Right renal cortex interstitium (tissue), 3 donors: ENCODE results near the gene SEZ6. TPM values are rescaled to one million over a fixed set of nuclear protein-coding genes. Genes with fewer than 3 reads are reported as not detected.

Experiments used
- DNase-seq, 3 donors: peaks; one replicate each; pipeline ENCODE4 v3.0.0-alpha.2; 2013; ENCODE audit warnings: low read depth in 3 of 3, low spot score in 2 of 3
- polyA plus RNA-seq, 3 donors: library from polyadenylated mRNA; unstranded; fragments of 120-200 nt; gene quantifications; one replicate each; pipeline ENCODE4 v1.2.1, GENCODE V29; 2013; ENCODE audit not compliant: insufficient read length in 3 of 3

The SEZ6 gene
- polyA plus RNA-seq, 3 donors = 0.11 TPM

- no peak for DNase-seq
Measured at GRCh38 chr17:29036584-29036983, 30.8 kb upstream of the SEZ6 start.

DNA sequence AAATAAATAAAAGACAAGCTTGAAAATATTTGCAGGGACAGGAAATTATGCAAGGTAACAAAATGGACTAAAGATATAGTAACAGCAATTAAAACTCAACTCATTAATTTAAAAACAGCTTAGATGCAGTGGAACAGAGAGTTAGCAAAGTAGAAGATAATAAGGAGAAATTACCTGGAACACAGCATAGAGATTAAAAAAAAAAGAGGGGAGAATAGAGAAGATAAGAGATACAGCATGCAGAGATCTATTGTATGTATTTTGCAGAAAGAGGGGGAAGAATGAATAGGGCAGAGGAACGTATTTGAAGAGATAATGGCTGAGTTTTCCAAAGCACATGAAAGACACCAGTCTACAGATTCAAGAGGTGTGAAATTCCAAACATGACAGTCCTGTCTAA lies 28.7 kb upstream of the SEZ6 start:
- no peak for DNase-seq

- DNase-seq = no peak
Measured at GRCh38 chr17:29032857-29033197, 27.0 kb upstream of the SEZ6 start.

DNA sequence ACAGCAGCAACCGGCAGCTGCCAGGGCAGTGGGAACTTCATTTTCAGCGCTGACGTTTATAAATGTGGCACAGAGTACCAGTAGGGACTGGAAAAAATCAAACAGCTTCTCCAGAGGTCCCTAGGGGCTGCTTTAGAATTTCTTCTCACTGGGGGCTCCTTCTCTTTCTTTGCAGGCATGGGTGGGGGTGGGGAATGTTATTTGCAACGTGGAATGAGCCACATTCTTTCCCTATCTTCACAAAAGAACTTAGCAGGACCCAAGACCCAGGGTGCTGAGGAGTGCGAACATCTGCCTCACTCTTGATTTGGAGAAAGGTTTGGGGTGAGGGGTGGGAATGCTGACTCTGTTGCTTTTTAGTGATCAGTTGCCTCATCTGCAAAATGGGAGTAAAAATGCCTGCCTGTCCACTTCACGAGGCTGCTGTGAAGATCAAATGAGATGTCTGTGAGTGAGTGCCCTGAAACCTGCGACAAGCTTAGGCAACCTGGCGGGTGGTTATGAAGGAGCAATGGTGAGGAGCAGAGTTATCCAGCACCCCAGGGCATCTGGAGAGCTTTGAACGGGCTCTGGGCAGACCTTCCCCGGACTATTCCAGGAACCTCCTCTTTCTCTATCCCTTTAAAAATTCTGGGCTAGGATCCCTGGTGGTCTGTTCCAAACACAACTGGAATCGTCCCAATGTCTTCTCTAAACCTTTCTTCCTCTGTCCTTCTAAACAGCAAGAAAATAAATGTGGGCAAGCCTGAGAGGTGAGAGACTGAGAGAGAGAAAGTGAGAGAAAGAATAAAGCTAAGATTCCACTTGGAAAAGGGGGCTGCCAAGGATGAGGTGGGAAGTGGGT lies 26.4 kb upstream of the SEZ6 start:
- no peak for DNase-seq

GRCh38 chr17:29031488-29031887 lies 25.7 kb upstream of the SEZ6 start:
- no peak for DNase-seq

DNA sequence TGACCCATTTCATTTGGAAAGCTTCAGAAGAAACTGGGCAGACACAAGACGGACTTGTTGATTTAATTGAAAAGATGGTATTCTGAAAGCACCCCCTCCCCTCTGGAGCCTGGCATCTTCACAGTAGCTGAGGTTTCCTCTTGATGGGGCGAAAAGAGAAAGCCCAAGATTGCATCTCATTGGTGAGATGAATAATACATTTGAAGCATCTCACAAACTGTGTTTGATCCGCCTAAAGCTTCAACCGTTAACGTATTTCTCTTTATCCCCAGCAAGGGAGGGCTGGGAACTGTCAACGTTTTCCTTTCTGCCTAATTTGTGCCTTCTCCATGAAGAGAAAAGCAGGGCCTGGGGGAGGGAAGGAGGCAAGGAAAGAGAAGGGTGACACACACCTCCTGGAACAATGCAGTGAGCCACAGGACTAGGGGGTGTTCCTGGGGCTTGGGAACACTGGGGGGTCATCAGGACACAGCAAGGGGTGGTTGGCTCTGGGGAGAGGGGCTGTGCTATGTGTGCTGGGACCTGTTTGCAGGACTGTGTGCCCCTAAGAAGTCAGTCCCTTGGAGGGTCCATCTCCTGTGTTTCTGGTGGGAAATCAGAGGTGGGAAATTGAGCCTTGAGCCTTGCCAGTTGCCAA lies 18.6 kb upstream of the SEZ6 start:
- DNase-seq = no peak

- no peak for DNase-seq
Measured at GRCh38 chr17:29022074-29022473, 16.2 kb upstream of the SEZ6 start.

- no peak for DNase-seq
Measured at GRCh38 chr17:29021226-29021625, 15.4 kb upstream of the SEZ6 start.

DNA sequence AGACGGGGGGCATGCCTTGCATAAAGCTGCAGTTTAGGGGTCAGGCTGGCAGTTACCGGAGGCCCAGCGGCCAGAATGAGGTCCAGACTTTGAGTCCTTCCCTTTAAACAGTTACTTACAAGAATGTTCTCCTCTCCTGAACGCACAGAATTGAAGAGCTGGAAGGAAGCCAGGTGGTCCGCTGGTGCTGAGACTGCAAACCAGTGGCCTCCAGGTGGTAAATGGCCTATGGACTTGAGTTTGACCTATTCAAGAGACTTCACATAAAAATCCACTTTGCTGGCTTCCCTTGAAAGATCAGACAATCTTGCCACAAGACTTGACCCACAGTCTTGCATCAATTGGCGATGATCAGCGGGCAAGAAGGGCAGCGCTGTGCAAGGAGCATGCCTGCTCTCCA lies 14.7 kb upstream of the SEZ6 start:
- no peak for DNase-seq

GRCh38 chr17:29019475-29020181 lies 13.8 kb upstream of the SEZ6 start:
- DNase-seq = no peak

DNA sequence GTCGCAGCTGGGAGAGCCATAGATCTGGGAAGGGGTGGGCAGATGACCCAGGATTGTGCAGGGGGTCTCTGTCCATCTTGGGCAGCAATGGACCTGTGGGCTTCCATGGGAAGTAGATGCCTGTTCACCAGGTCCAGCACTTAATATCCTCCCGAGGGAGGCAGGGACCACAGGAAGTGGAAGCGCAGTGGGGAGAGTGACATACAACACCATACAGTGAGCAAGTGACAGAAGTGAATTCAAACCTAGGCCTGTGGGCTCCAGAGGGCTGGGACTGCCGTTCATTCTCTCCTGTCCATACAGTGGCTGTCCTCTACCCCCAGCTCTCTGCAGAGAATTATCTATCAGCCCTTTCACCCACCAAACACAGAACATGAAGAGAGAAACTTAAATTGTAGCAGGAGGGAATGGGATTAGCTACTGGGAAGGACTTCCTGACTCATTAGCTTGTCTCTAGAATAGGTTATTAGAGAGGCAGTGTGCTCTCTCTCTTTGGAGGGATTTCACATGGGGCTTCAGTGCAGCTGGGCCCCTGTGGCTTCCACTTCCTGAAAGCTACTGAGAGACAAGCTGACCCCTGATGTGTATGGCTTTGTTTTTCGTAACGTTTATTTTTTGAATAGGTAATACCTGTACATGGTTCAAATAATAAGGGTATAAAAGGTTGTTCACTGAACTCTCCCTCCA lies 13.1 kb upstream of the SEZ6 start:
- no peak for DNase-seq

DNA sequence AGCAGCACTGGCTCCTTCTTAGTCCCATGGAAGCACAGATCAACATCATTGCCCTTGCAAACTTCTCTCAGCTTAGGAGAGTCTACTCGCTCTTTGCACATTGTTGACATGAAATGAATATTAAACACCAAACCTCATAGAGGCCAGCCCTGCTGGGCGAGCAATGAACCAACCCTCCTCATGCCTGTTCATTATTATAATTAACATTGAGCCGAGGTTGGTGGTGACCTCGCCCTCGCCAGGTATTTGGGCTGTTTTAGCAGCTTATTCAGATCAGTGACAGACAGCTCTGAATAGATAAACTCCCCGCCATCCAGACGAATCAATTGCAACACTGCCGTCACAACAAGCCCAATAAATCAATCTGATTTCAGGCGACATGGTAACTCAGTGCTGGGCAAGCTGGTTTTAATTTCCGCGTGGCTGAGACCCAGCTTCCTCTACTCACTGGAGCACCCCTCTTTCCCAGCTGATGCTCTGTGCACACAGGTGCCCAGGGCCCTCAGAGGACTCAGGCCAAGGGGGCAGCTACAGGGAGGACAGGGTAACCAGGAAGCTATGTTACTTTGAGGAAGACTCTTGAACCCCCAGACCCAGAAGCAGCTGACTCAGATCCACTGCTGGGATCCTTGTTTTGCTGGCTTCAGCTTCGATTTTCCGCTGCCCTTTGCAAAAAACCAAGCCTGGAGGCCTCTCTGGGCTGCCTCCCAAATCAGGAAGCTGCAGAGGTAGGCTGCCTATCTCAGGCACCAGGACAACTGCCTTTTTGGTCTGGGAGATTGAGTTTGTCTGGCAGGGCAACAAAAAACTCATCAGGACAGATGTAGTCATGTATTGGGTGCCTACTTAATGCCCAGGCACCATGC lies 10.7 kb upstream of the SEZ6 start:
- no peak for DNase-seq

DNA sequence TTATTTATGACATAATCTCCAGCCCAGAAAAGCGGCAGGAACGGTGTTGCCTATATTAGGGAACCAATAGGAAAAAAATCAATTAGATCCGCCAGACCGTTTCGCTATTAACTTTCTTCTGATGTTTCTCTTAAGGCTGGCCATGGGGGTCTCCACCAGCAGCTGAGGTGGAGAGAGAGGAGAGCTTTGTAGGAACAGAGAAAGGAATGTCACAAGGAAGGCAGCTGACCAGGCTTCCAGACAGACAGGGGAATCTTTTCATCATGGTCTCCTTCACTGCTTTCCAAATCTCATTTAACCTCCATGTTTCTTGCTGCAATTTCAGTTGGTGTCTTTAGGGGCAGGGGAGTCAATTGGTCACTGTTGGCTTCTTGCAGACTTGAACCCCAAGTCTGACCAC lies 8.9 kb upstream of the SEZ6 start:
- no peak for DNase-seq

- DNase-seq = no peak
Measured at GRCh38 chr17:29012535-29012934, 6.7 kb upstream of the SEZ6 start.

DNA sequence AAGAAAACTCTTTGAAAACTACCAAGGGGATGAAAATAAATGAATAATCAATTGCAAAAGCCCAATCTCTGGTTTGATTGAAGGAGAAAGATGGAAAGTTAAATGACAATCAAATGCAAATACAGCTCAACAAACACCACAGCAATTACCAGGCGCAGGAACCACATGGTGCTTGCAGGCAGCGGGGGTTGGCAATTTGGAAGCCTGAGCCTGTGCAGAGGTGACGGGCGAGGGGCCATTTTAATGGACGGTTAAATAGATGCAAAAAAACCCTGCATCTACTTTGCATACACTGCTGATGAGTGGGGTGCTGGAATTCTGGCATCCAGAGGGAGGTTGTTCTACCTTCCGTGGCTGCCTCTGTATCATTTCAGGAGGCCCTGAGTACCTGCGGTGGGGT lies 4.8 kb upstream of the SEZ6 start:
- no peak for DNase-seq

- no peak for DNase-seq
Measured at GRCh38 chr17:29010129-29010528, 4.3 kb upstream of the SEZ6 start.

- no peak for DNase-seq
Measured at GRCh38 chr17:29008591-29008990, 2.8 kb upstream of the SEZ6 start.

DNA sequence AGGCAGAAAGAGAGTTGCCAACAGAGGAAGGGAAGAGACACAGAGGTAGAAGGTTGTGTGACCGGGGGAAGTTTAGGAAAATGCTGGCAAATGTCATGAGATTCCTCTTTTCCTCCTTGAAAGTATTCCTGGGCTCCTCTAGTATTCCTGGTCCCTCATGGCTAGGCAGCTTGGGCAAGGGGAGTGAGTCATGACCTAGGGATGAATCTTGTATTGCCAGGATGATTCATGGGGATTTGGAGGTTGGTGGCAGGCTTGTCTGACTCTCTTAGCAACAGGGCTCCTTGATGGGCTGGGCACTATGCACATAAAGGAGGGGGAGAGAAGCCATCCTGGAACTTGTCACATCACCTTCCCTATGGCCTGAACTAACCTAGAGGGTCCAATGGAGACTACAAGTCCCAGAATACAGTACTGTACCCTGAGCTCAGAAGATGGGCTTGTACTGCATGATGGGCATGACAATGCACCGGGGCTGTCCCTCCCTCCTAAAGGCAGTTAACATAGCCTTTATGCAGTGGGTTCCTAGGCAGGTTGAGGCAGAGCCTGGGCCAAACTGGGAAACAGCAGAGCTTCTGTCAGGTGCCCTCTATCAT lies 2.1 kb upstream of the SEZ6 start:
- no peak for DNase-seq

DNA sequence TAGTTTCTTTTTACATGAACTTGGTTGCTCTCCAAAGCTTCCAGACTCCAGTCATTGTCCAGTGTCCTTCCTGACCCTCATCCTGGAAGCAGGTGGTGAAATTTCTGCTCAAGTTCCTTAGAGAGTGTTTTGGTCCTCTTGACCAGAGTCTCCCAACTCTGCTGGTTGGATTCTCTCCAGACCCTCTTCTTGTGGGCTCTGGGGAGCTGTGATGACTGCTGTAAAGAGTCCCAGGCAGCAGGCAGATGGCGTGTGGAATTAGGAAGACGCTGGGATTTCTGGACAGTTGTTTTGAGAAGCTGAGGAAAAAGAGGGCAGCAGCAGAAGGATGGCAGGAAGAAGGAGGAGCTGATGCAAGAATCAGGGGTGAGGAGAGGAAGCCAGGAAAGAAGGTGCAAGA lies 1.6 kb upstream of the SEZ6 start:
- DNase-seq = no peak

DNA sequence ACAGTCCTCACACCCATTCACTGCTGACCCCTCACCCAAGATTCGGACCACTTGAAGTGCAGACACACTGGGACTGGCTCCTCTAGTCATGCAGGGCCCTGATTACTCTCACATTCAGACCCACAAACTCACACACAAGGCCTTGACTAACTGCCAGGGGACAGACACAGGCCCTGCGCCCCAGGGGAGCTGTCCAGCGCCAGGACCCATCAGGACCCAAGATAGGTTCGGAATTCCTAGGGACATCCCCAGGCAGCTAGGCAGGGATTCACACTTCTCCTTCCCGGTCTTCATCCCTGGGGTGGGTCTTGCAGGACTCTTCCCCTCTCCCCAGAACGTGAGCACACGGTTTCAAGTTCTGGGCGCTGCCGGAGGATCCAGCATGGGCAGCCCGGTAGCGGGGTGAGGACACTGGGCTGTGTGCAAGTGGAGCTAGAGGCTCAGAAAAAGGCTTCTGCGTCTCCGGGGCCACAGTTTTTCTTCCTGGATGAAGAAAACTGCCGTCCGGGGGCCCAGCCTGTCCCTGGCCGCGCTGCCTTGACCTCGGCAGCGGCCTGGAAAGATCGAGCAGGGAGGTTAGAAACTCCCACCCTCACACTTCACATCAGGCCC lies 1.6 kb downstream of the SEZ6 start:
- no peak for DNase-seq
